D721Med (cell line): Measurements from ENCODE around the gene TARS2.

Source experiments
- DNase-seq: peaks from one replicate; pipeline ENCODE4 v3.0.0; 2011; ENCODE audit warnings: low spot score; ENCODE audit not compliant: insufficient read length
- FAIRE-seq: peaks from 2 replicates; lab custom pipeline; 2011; peaks lifted over from hg19 to GRCh38; lab: Jason Lieb, UNC
- CTCF ChIP-seq: IDR thresholded peaks from 2 replicates; pipeline ENCODE4 v1.5.1; 2012; ENCODE audit warnings: mild to moderate bottlenecking, control low read depth; ENCODE audit not compliant: insufficient read depth; ENCODE audit errors: missing control alignments

Gene TARS2

GRCh38 chr1:150479370-150479769 lies 7.8 kb upstream of the TARS2 start:
- no peak for TF ChIP-seq CTCF
- DNase-seq (no peak), FAIRE-seq (no peak)

DNA sequence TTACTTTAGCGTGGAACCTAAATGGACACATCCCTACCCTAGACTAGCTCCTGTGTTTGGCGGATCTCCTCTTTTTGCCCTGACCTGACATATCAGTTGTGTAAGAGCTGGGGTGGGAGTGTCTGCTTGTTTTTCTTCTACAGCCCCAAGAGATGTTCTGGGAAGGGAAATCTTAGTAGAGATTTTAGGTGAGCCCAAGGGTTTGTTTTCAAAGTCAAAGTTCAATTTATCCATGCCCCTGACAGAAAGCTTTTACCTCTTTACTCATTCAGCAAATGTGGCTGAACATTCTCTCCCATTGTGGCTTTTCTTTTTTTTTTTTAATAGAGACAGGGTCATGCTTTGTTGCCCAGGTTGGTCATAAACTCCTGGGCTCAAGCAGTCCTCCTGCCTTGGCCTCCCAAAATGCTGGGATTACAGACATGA lies 7.3 kb upstream of the TARS2 start:
- TF ChIP-seq CTCF: no peak
- no peak for FAIRE-seq
- DNase-seq: no peak

- FAIRE-seq (no peak), DNase-seq (no peak)
- TF ChIP-seq CTCF: no peak
These were observed 2.8 kb upstream of the TARS2 start for GRCh38 chr1:150484431-150484830.

DNA sequence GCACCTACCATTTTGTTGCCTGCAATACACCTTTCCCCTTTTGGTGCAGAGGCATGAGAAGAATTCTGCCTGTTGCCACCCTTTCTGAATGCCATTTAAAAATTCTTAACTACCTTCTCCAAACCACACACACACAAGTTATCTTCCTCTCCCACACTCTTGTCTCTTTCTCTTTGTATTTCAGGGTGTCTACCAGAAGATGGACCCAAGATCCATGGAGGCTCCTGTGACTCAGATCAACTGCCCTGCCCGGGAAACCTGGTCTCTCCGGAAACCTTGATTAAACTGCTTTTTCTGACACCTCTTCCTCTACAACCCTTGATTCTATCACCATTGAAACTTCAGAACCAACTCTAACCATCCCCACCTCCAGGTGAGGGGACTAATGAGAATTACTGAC lies 2.4 kb upstream of the TARS2 start:
- FAIRE-seq (no peak), DNase-seq (no peak)
- TF ChIP-seq CTCF: peak; percentile 10

DNA sequence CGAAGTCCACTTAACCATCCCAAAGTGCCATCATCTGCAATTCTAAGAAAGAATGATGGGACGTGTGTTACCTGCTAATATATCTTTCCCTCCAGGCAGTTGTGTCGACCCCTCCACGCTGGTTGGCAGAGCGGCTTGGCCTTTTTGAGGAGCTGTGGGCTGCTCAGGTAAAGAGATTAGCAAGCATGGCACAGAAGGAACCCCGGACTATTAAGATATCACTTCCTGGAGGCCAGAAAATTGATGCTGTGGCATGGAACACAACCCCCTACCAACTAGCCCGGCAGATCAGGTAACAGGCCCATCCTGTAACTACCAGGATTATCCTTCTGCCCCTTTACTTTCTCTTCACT lies 520 bp downstream of the TARS2 start:
- no peak for DNase-seq
- FAIRE-seq: no peak

DNA sequence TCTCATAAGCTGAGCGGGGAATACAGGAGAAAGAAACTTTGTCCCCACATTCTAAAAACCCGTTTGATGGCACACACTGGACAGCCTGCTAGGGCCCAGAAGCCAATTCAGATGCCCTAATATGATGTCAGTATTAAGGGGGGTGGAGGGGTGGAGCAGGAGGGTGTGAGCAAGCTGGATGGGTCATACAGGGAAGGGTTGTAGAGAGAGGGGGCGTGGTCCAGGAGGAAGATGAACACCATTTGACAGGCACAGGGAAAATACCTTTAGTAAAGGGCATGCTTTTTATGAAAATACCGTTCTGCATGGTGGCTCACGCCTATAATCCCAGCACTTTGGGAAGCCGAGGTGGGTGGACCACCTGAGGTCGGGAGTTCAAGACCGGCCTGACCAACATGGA lies 6.0 kb downstream of the TARS2 start:
- TF ChIP-seq CTCF: no peak
- DNase-seq (no peak), FAIRE-seq (no peak)

More for the DNA sequence above, 520 bp downstream of the TARS2 start:
- no peak for TF ChIP-seq CTCF

DNA sequence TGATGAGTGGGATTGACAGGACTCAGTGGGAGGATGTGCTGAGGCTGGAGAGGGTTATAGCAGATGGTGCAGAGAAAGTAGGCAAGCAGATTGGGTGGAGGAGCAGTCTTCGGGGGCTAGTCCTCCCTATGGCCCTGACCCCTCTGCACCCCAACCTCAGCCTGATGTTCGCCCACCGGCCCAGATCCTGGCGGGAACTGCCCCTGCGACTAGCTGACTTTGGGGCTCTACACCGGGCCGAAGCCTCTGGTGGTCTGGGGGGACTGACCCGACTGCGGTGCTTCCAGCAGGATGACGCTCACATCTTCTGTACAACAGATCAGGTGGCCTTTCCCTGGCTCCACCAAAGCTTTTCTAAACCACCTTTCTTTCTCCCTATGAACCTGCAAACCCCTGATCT lies 11.1 kb downstream of the TARS2 start:
- DNase-seq (no peak), FAIRE-seq (no peak)
- TF ChIP-seq CTCF: no peak
